HG03521 (cell line): ENCODE results near the gene ADTRP.

Experiments
- ATAC-seq: cut with Tn5 transposase; IDR thresholded peaks from one replicate; pipeline ENCODE4 v1.9.1; 2021; ENCODE audit warnings: mild to moderate bottlenecking, moderate library complexity; ENCODE audit not compliant: unreplicated experiment

Gene ADTRP

GRCh38 chr6:11758878-11759277 lies 19.7 kb downstream of the ADTRP start:
- ATAC-seq: no peak

- ATAC-seq: no peak
These were observed 21.9 kb downstream of the ADTRP start for GRCh38 chr6:11756726-11757125.

GRCh38 chr6:11756292-11756691 lies 22.3 kb downstream of the ADTRP start:
- no peak for ATAC-seq

GRCh38 chr6:11755725-11756124 lies 22.9 kb downstream of the ADTRP start:
- ATAC-seq: no peak

- no peak for ATAC-seq
These were observed 23.9 kb downstream of the ADTRP start for GRCh38 chr6:11754625-11755271.

GRCh38 chr6:11753798-11754197 lies 24.8 kb downstream of the ADTRP start:
- ATAC-seq: no peak

GRCh38 chr6:11752360-11752759 lies 26.2 kb downstream of the ADTRP start:
- no peak for ATAC-seq

- ATAC-seq: no peak
These were observed 27.9 kb downstream of the ADTRP start for GRCh38 chr6:11750682-11751081.

- no peak for ATAC-seq
These were observed 29.9 kb downstream of the ADTRP start for GRCh38 chr6:11748591-11749210.

GRCh38 chr6:11747021-11747420 lies 31.6 kb downstream of the ADTRP start:
- ATAC-seq: no peak

- no peak for ATAC-seq
These were observed 33.9 kb downstream of the ADTRP start for GRCh38 chr6:11744753-11745152.

GRCh38 chr6:11744101-11744500 lies 34.5 kb downstream of the ADTRP start:
- no peak for ATAC-seq

- no peak for ATAC-seq
These were observed 37.7 kb downstream of the ADTRP start for GRCh38 chr6:11740875-11741274.

- no peak for ATAC-seq
These were observed 39.8 kb downstream of the ADTRP start for GRCh38 chr6:11738661-11739375.

- ATAC-seq: no peak
These were observed 40.4 kb downstream of the ADTRP start for GRCh38 chr6:11738234-11738633.

- ATAC-seq: no peak
These were observed 42.0 kb downstream of the ADTRP start for GRCh38 chr6:11736601-11737000.

GRCh38 chr6:11734861-11735613 lies 43.6 kb downstream of the ADTRP start:
- no peak for ATAC-seq

GRCh38 chr6:11732036-11732631 lies 46.5 kb downstream of the ADTRP start:
- peak; percentile 53 for ATAC-seq

- no peak for ATAC-seq
These were observed 47.2 kb downstream of the ADTRP start for GRCh38 chr6:11731423-11731822.

- ATAC-seq: peak; percentile 65
These were observed 48.0 kb downstream of the ADTRP start for GRCh38 chr6:11730641-11731040.

- no peak for ATAC-seq
These were observed 49.5 kb downstream of the ADTRP start for GRCh38 chr6:11729076-11729475.
